Brain microvascular endothelial cell (primary cell): ENCODE data around the gene TNFRSF21.

ENCODE experiments used
- DNase-seq: peaks from one replicate; pipeline ENCODE4 v3.0.0-alpha.2; 2020
- H3K27ac ChIP-seq: fragments of 250-450 bp; sonication (Bioruptor Pico); 2 replicates; pipeline ENCODE4 v1.5.1; 2020; ENCODE audit warnings: mild to moderate bottlenecking, moderate library complexity
- H3K27me3 ChIP-seq: fragments of 250-450 bp; sonication (Bioruptor Pico); replicated peaks from 2 replicates; pipeline ENCODE4 v1.5.1; 2020; ENCODE audit warnings: mild to moderate bottlenecking
- H3K36me3 ChIP-seq: fragments of 250-450 bp; sonication (Bioruptor Pico); replicated peaks from 2 replicates; pipeline ENCODE4 v1.5.1; 2020; ENCODE audit warnings: mild to moderate bottlenecking
- H3K4me3 ChIP-seq: 2 replicates; pipeline ENCODE4 v1.5.1; 2011; ENCODE audit warnings: low read depth, mild to moderate bottlenecking, control low read depth, low read length, moderate library complexity
- CTCF ChIP-seq: IDR thresholded peaks from 2 replicates; pipeline ENCODE4 v1.5.1; 2011; ENCODE audit warnings: low read depth, mild to moderate bottlenecking, moderate library complexity, low read length, control low read depth, inconsistent platforms; ENCODE audit errors: missing control alignments
- in situ Hi-C: cut with HindIII; loops from 2 replicates; pipeline ENCODE4 v1.10.0; 2017; ENCODE audit warnings: low sequenced_read_pairs, low pct_ligation_motif_present

TNFRSF21 gene

GRCh38 chr6:47308198-47308517, 1.5 kb downstream of the TNFRSF21 start:
- H3K4me3 ChIP-seq = peak overlapping the region; percentile 76
- in situ Hi-C loops = loop anchor here (10.0 kb wide), 1 partner anchor 213 kb away; no protein-coding TSS in a partner anchor
- TF ChIP-seq CTCF = no peak
- no peak for DNase-seq
- no peaks in the 10 kb centered on the region for H3K27me3 ChIP-seq
- H3K36me3 ChIP-seq = no peaks in the 10 kb centered on the region
- no peak overlapping the region for H3K27ac ChIP-seq

GRCh38 chr6:47307362-47308197, 2.1 kb downstream of the TNFRSF21 start:
- H3K36me3 ChIP-seq = no peaks in the 10 kb centered on the region
- TF ChIP-seq CTCF = no peak
- no peak for DNase-seq
- in situ Hi-C loops = loop anchor here (10.0 kb wide), 1 partner anchor 213 kb away; no protein-coding TSS in a partner anchor
- H3K4me3 ChIP-seq = peak overlapping the region; percentile 76
- no peaks in the 10 kb centered on the region for H3K27me3 ChIP-seq
- H3K27ac ChIP-seq = no peak overlapping the region

- no peak for DNase-seq
- H3K27ac ChIP-seq = no peak overlapping the region
- TF ChIP-seq CTCF = no peak
- in situ Hi-C loops = loop anchor here (10.0 kb wide), 1 partner anchor 212 kb away; no protein-coding TSS in a partner anchor
- no peak overlapping the region for H3K4me3 ChIP-seq
- H3K27me3 ChIP-seq = no peaks in the 10 kb centered on the region
- no peaks in the 10 kb centered on the region for H3K36me3 ChIP-seq
Measured at GRCh38 chr6:47306887-47307286, 2.8 kb downstream of the TNFRSF21 start.

GRCh38 chr6:47303861-47304260, 5.8 kb downstream of the TNFRSF21 start:
- TF ChIP-seq CTCF = no peak
- Histone ChIP-seq H3K27ac (no peak overlapping the region), H3K4me3 (no peak overlapping the region), H3K36me3 (no peaks in the 10 kb centered on the region), H3K27me3 (no peaks in the 10 kb centered on the region)
- in situ Hi-C loops = loop anchor here (10.0 kb wide), 1 partner anchor 209 kb away; no protein-coding TSS in a partner anchor
- no peak for DNase-seq

GRCh38 chr6:47303342-47303741, 6.4 kb downstream of the TNFRSF21 start:
- TF ChIP-seq CTCF = no peak
- H3K4me3 ChIP-seq = no peak overlapping the region
- in situ Hi-C loops = loop anchor here (10.0 kb wide), 1 partner anchor 209 kb away; no protein-coding TSS in a partner anchor
- H3K27me3 ChIP-seq = no peaks in the 10 kb centered on the region
- no peak for DNase-seq
- H3K36me3 ChIP-seq = no peaks in the 10 kb centered on the region
- no peak overlapping the region for H3K27ac ChIP-seq
